GM20431 (cell line): ENCODE measurements around the gene CLCNKA.
"Not testable (repeated sequence)": the region's sequence is repeated elsewhere in the genome, so short reads cannot be mapped to it uniquely, and the experiment has no call there.

Experiments used
- in situ Hi-C: fragments of 300-500 bp; cut with MseI, MboI; formaldehyde crosslinking; loops from one replicate; pipeline ENCODE4 v1.15.0; 2020; ENCODE audit warnings: low sequenced_read_pairs; ENCODE audit not compliant: unreplicated experiment

Gene CLCNKA

GRCh38 chr1:16055613-16056520 is 34.0 kb downstream of the CLCNKA start:
- in situ Hi-C loops, result no loop called here

GRCh38 chr1:16056521-16056912 is 34.7 kb downstream of the CLCNKA start:
- in situ Hi-C loops, result not testable (repeated sequence)

GRCh38 chr1:16057314-16057915 is 35.6 kb downstream of the CLCNKA start:
- in situ Hi-C loops, result not testable (repeated sequence)

- in situ Hi-C loops, result not testable (repeated sequence)
Measured at GRCh38 chr1:16058394-16059120, 36.7 kb downstream of the CLCNKA start.

- in situ Hi-C loops, result no loop called here
Measured at GRCh38 chr1:16061266-16061665, 39.4 kb downstream of the CLCNKA start.

- in situ Hi-C loops, result not testable (repeated sequence)
Measured at GRCh38 chr1:16061989-16062686, 40.3 kb downstream of the CLCNKA start.

GRCh38 chr1:16062687-16063075 is 40.8 kb downstream of the CLCNKA start:
- in situ Hi-C loops, result not testable (repeated sequence)

GRCh38 chr1:16063226-16063829 is 41.5 kb downstream of the CLCNKA start:
- in situ Hi-C loops, result no loop called here

- in situ Hi-C loops, result no loop called here
Measured at GRCh38 chr1:16063921-16064320, 42.1 kb downstream of the CLCNKA start.

- in situ Hi-C loops, result no loop called here
Measured at GRCh38 chr1:16064536-16065268, 42.9 kb downstream of the CLCNKA start.

GRCh38 chr1:16065269-16065576 is 43.4 kb downstream of the CLCNKA start:
- in situ Hi-C loops, result no loop called here

GRCh38 chr1:16066245-16066644 is 44.4 kb downstream of the CLCNKA start:
- in situ Hi-C loops, result no loop called here

- in situ Hi-C loops, result no loop called here
Measured at GRCh38 chr1:16067127-16067768, 45.4 kb downstream of the CLCNKA start.

- in situ Hi-C loops, result no loop called here
Measured at GRCh38 chr1:16067933-16068332, 46.1 kb downstream of the CLCNKA start.

- in situ Hi-C loops, result no loop called here
Measured at GRCh38 chr1:16068356-16069270, 46.8 kb downstream of the CLCNKA start.

- in situ Hi-C loops, result no loop called here
Measured at GRCh38 chr1:16070640-16071355, 49.0 kb downstream of the CLCNKA start.

- in situ Hi-C loops, result no loop called here
Measured at GRCh38 chr1:16071614-16072013, 49.8 kb downstream of the CLCNKA start.
